SH-SY5Y (cell line): ENCODE measurements around the gene CDK19.

ENCODE experiments used
- GATA2 ChIP-seq: IDR thresholded peaks from 2 replicates; pipeline ENCODE4 v1.6.1; 2011; ENCODE audit warnings: mild to moderate bottlenecking, low read depth, low read length
- GATA3 ChIP-seq: IDR thresholded peaks from 2 replicates; pipeline ENCODE4 v1.6.1; 2011; ENCODE audit warnings: low read depth, mild to moderate bottlenecking, low read length, moderate library complexity

Gene CDK19

GRCh38 chr6:110620065-110620464, 195.2 kb downstream of the CDK19 start:
- no peak for TF ChIP-seq GATA3
- TF ChIP-seq GATA2 = no peak

- no peak for TF ChIP-seq GATA3
- no peak for TF ChIP-seq GATA2
These were observed 195.9 kb downstream of the CDK19 start for GRCh38 chr6:110619275-110619908.

- TF ChIP-seq GATA3 (no peak), GATA2 (no peak)
These were observed 196.5 kb downstream of the CDK19 start for GRCh38 chr6:110618591-110619267.

GRCh38 chr6:110617057-110617456, 198.2 kb downstream of the CDK19 start:
- TF ChIP-seq GATA2 (no peak), GATA3 (no peak)

- TF ChIP-seq GATA2 (no peak), GATA3 (no peak)
These were observed 199.5 kb downstream of the CDK19 start for GRCh38 chr6:110615722-110616121.

- TF ChIP-seq GATA3 (no peak), GATA2 (no peak)
These were observed 200.7 kb downstream of the CDK19 start for GRCh38 chr6:110614586-110614985.

GRCh38 chr6:110614106-110614505, 201.2 kb downstream of the CDK19 start:
- no peak for TF ChIP-seq GATA2

GRCh38 chr6:110613356-110613755, 201.9 kb downstream of the CDK19 start:
- no peak for TF ChIP-seq GATA2
- no peak for TF ChIP-seq GATA3

GRCh38 chr6:110612298-110612697, 203.0 kb downstream of the CDK19 start:
- TF ChIP-seq GATA3 (no peak), GATA2 (no peak)

GRCh38 chr6:110609101-110609500, 206.2 kb downstream of the CDK19 start:
- TF ChIP-seq GATA2 = no peak
- no peak for TF ChIP-seq GATA3

- TF ChIP-seq GATA2 (no peak), GATA3 (no peak)
These were observed 207.1 kb downstream of the CDK19 start for GRCh38 chr6:110608151-110608550.

- no peak for TF ChIP-seq GATA3
- no peak for TF ChIP-seq GATA2
These were observed 209.1 kb downstream of the CDK19 start for GRCh38 chr6:110606151-110606550.

- TF ChIP-seq GATA2 (no peak), GATA3 (no peak)
These were observed 217.5 kb downstream of the CDK19 start for GRCh38 chr6:110597761-110598160.

GRCh38 chr6:110596354-110596753, 218.9 kb downstream of the CDK19 start:
- TF ChIP-seq GATA3 (no peak), GATA2 (no peak)

- TF ChIP-seq GATA3 = no peak
- TF ChIP-seq GATA2 = no peak
These were observed 220.2 kb downstream of the CDK19 start for GRCh38 chr6:110595112-110595511.

- TF ChIP-seq GATA3 (no peak), GATA2 (no peak)
These were observed 221.6 kb downstream of the CDK19 start for GRCh38 chr6:110593637-110594036.
